Measurements from ENCODE around the gene P3H1.

DNA sequence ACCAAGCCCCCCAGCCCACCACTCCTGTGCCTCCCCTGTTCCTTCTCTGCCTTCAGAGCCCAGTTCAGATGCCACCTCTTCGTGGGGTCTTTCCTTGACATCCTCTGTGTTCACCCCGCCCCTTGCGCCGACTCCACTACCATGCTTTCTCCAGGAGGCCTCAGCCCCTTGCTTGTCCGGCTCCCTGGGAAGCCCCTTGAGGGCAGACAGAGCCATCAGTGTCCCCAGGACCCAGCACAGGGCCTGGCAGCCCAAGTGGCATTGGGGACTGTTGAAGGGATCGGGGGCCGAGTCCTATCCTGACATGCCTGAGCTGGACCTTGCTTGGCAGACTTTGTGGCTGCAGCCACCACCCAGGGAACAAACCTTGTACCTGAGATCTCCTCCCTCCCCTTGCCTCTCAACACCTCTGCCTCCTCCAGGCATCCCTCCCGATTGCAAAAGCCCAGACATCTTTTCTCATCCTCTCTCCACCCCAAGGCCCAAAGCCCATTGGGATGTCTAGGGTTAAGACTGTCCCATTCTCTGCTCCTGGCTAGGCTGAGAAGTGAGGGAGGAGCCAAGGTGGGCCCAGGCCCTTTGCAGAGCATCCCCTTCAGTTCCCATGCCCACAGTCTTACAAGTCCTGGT, 30.1 kb downstream of the P3H1 start:
- TF ChIP-seq, protein P1, sequence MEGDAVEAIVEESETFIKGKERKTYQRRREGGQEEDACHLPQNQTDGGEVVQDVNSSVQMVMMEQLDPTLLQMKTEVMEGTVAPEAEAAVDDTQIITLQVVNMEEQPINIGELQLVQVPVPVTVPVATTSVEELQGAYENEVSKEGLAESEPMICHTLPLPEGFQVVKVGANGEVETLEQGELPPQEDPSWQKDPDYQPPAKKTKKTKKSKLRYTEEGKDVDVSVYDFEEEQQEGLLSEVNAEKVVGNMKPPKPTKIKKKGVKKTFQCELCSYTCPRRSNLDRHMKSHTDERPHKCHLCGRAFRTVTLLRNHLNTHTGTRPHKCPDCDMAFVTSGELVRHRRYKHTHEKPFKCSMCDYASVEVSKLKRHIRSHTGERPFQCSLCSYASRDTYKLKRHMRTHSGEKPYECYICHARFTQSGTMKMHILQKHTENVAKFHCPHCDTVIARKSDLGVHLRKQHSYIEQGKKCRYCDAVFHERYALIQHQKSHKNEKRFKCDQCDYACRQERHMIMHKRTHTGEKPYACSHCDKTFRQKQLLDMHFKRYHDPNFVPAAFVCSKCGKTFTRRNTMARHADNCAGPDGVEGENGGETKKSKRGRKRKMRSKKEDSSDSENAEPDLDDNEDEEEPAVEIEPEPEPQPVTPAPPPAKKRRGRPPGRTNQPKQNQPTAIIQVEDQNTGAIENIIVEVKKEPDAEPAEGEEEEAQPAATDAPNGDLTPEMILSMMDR (IDR thresholded peaks at IDR 0.05; ENCODE audit: low read depth, low read length): no peak
- TF ChIP-seq POLR2A (IDR thresholded peaks at IDR 0.05; ENCODE audit: extremely low read depth, insufficient read length) (no peak), MYC (IDR thresholded peaks at IDR 0.05; ENCODE audit: low read depth, low read length) (no peak)
- TF ChIP-seq, protein P2, sequence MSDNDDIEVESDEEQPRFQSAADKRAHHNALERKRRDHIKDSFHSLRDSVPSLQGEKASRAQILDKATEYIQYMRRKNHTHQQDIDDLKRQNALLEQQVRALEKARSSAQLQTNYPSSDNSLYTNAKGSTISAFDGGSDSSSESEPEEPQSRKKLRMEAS (IDR thresholded peaks at IDR 0.05; ENCODE audit: low read depth, low read length): no peak

Measured in NB4 (cell line).